NAMALWA (cell line): ENCODE measurements around the gene PRKAR1A.

ENCODE experiments used
- DNase-seq: peaks from one replicate; pipeline ENCODE4 v3.0.0-alpha.2; 2015; ENCODE audit warnings: low spot score

The PRKAR1A gene

GRCh38 chr17:68542698-68543463, 30.7 kb downstream of the PRKAR1A start:
- no peak for DNase-seq

GRCh38 chr17:68544111-68544915, 32.1 kb downstream of the PRKAR1A start:
- DNase-seq: no peak

- no peak for DNase-seq
Measured at GRCh38 chr17:68556551-68556950, 44.3 kb downstream of the PRKAR1A start.

GRCh38 chr17:68559316-68559715, 47.1 kb downstream of the PRKAR1A start:
- no peak for DNase-seq

GRCh38 chr17:68560966-68561720, 48.9 kb downstream of the PRKAR1A start:
- no peak for DNase-seq

GRCh38 chr17:68562736-68563135, 50.5 kb downstream of the PRKAR1A start:
- DNase-seq: no peak

GRCh38 chr17:68564415-68565111, 52.3 kb downstream of the PRKAR1A start:
- DNase-seq: no peak

- no peak for DNase-seq
Measured at GRCh38 chr17:68565661-68566441, 53.6 kb downstream of the PRKAR1A start.

GRCh38 chr17:68566442-68566738, 54.2 kb downstream of the PRKAR1A start:
- no peak for DNase-seq

GRCh38 chr17:68567035-68567434, 54.8 kb downstream of the PRKAR1A start:
- no peak for DNase-seq

GRCh38 chr17:68567581-68567980, 55.4 kb downstream of the PRKAR1A start:
- DNase-seq: no peak

GRCh38 chr17:68568581-68568980, 56.4 kb downstream of the PRKAR1A start:
- no peak for DNase-seq

GRCh38 chr17:68569346-68569745, 57.1 kb downstream of the PRKAR1A start:
- DNase-seq: no peak

GRCh38 chr17:68570526-68570925, 58.3 kb downstream of the PRKAR1A start:
- DNase-seq: no peak

- DNase-seq: no peak
Measured at GRCh38 chr17:68572138-68572842, 60.1 kb downstream of the PRKAR1A start.

- DNase-seq: no peak
Measured at GRCh38 chr17:68573338-68573737, 61.1 kb downstream of the PRKAR1A start.

GRCh38 chr17:68576137-68576536, 63.9 kb downstream of the PRKAR1A start:
- DNase-seq: no peak

- DNase-seq: peak; percentile 19
Measured at GRCh38 chr17:68576811-68577496, 64.7 kb downstream of the PRKAR1A start.

GRCh38 chr17:68577497-68577821, 65.2 kb downstream of the PRKAR1A start:
- DNase-seq: no peak

GRCh38 chr17:68578236-68578635, 66.0 kb downstream of the PRKAR1A start:
- DNase-seq: no peak
